C4-2B (cell line): ENCODE data around the gene ECI2.
A peak's percentile ranks its signal among the peaks of the same experiment; 100 is the strongest.

Source experiments
- H3K27ac ChIP-seq: fragments of 450-650 bp; 2 replicates; pipeline ENCODE4 v1.5.1; 2017
- ZFX ChIP-seq: fragments of 450-650 bp; IDR thresholded peaks from 2 replicates; pipeline ENCODE4 v1.6.1; 2017
- TF ChIP-seq, protein P1 (sequence below): fragments of 450-650 bp; conservative IDR thresholded peaks from 2 replicates; pipeline ENCODE4 v1.5.1; 2017; ENCODE audit warnings: mild to moderate bottlenecking

Gene ECI2

DNA sequence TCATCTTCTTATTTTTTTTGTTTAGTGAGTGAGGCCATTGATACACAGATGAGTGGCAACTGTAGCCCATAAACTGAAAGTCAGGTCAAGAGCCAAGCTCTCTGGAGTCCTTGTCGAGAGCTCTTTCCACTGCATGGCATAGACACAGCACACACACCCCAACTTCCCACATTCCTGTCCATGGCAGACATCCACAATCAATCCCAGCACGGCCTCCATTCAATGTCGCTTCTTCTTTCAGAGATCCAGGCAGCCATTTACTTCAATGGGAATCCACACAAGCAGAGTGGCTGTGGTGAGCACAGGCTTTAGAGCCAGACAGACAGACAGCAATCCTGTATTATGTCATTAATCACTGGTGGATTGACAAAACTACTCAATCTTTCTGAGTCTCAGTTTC lies 34.9 kb upstream of the ECI2 start:
- H3K27ac ChIP-seq: no peak overlapping the region
- TF ChIP-seq, protein P1, sequence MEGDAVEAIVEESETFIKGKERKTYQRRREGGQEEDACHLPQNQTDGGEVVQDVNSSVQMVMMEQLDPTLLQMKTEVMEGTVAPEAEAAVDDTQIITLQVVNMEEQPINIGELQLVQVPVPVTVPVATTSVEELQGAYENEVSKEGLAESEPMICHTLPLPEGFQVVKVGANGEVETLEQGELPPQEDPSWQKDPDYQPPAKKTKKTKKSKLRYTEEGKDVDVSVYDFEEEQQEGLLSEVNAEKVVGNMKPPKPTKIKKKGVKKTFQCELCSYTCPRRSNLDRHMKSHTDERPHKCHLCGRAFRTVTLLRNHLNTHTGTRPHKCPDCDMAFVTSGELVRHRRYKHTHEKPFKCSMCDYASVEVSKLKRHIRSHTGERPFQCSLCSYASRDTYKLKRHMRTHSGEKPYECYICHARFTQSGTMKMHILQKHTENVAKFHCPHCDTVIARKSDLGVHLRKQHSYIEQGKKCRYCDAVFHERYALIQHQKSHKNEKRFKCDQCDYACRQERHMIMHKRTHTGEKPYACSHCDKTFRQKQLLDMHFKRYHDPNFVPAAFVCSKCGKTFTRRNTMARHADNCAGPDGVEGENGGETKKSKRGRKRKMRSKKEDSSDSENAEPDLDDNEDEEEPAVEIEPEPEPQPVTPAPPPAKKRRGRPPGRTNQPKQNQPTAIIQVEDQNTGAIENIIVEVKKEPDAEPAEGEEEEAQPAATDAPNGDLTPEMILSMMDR: no peak
- no peak for TF ChIP-seq ZFX

GRCh38 chr6:4169028-4169789 lies 33.8 kb upstream of the ECI2 start:
- TF ChIP-seq ZFX: no peak
- TF ChIP-seq, protein P1: no peak
- no peak overlapping the region for H3K27ac ChIP-seq

GRCh38 chr6:4167833-4168232 lies 32.5 kb upstream of the ECI2 start:
- H3K27ac ChIP-seq: no peak overlapping the region
- no peak for TF ChIP-seq ZFX
- TF ChIP-seq, protein P1: no peak

- H3K27ac ChIP-seq: no peak overlapping the region
- TF ChIP-seq ZFX: no peak
- TF ChIP-seq, protein P1: no peak
These were observed 31.7 kb upstream of the ECI2 start for GRCh38 chr6:4167123-4167522.

DNA sequence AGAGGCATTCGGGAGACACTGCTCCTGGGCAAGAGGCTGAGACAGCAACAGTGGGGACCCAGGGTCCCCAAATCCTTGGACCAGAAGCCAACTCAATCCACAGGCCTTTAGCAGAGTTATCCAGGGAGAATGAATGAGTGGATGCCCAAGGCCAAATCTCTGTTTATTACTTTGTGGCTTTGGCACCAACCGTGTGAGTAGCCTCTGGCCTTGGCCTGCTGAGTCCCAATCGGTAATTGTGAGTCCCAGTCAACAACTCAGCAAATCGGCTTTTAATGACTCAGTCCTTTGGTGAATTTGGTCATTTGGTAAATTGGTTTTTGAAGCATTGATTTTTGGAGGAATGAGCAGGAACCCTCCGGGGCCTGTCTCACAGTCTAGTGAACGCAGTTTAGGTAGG lies 29.1 kb upstream of the ECI2 start:
- H3K27ac ChIP-seq: no peak overlapping the region
- TF ChIP-seq ZFX: no peak
- TF ChIP-seq, protein P1: no peak

GRCh38 chr6:4164117-4164442 lies 28.7 kb upstream of the ECI2 start:
- no peak for TF ChIP-seq ZFX
- TF ChIP-seq, protein P1: peak; percentile 12; the same call in 1 of the 2 replicates
- no peak overlapping the region for H3K27ac ChIP-seq

DNA sequence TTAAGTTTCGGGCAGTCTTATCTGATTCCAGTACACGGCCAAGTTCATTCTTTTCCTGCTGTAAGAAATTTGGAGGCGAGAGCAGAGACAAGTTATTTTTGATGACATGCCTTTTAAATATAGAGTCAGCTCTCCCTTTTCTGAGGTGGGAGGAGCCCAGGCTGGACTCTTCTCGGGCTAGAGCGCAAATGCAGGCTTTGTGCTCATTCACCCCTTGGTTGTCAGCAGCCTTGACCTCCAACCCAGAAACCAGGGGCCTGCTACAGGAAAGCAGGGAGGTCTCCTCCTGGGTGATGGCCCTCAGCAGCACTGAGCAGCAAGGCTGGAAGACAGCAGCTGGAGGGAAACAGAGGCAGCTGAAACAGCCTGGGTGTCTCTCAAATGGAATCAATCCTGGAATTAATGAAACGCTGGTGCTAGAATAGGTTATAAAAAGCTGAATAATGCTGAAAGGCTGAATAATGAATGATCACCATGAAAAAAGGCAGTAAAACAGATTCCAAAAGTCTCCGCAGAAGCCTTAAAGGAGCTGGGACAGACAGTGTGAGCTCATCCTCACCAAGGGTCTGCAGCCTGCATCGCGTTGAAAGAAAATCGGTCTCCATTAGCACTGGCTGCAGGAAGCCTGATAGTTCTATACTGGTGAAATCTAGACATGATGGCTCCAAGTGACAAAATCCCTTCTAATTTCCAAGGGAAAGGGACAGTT lies 28.2 kb upstream of the ECI2 start:
- H3K27ac ChIP-seq: no peak overlapping the region
- TF ChIP-seq, protein P1: no peak
- TF ChIP-seq ZFX: no peak
